ENCODE measurements around the gene TXNRD2. TPM values are rescaled to one million over a fixed set of nuclear protein-coding genes. Genes with fewer than 3 reads are reported as not detected.

The TXNRD2 gene
- total RNA-seq, 1 donor from 2014 or later, result 22.2 TPM

GRCh38 chr22:19972652-19973550 lies 31.3 kb upstream of the TXNRD2 start:
- no peak for DNase-seq (ENCODE audit: low read depth, low spot score)
- peaks cover 21% of the 10 kb centered on the region for H3K4me1 Mint-ChIP-seq
- peak overlapping the region; percentile 31 for H3K4me3 Mint-ChIP-seq
- no peak overlapping the region for H3K27ac Mint-ChIP-seq (ENCODE audit: unreplicated experiment)
- TF ChIP-seq CTCF (conservative IDR thresholded peaks at IDR 0.05), result no peak
- peaks cover 10% of the 10 kb centered on the region for H3K36me3 Mint-ChIP-seq (ENCODE audit: low read depth)
- peaks cover 8% of the 10 kb centered on the region for H3K27me3 Mint-ChIP-seq (ENCODE audit: low read depth)
- H3K9me3 Mint-ChIP-seq, result no peaks in the 10 kb centered on the region

- Mint-ChIP-seq H3K4me3 (peak overlapping the region; percentile 62), H3K4me1 (peaks cover 28% of the 10 kb centered on the region), H3K27me3 (ENCODE audit: low read depth) (peaks cover 8% of the 10 kb centered on the region), H3K9me3 (no peaks in the 10 kb centered on the region), H3K27ac (ENCODE audit: unreplicated experiment) (no peak overlapping the region), H3K36me3 (ENCODE audit: low read depth) (peaks cover 10% of the 10 kb centered on the region)
- TF ChIP-seq CTCF (conservative IDR thresholded peaks at IDR 0.05), result no peak
- no peak for DNase-seq (ENCODE audit: low read depth, low spot score)
Observed at GRCh38 chr22:19972251-19972650, 30.6 kb upstream of the TXNRD2 start.

- DNase-seq (ENCODE audit: low read depth, low spot score), result no peak
- H3K36me3 Mint-ChIP-seq (ENCODE audit: low read depth), result peaks cover 12% of the 10 kb centered on the region
- peaks cover 8% of the 10 kb centered on the region for H3K27me3 Mint-ChIP-seq (ENCODE audit: low read depth)
- no peak overlapping the region for H3K27ac Mint-ChIP-seq (ENCODE audit: unreplicated experiment)
- H3K4me3 Mint-ChIP-seq, result peak overlapping the region; percentile 62
- H3K4me1 Mint-ChIP-seq, result peaks cover 35% of the 10 kb centered on the region
- TF ChIP-seq CTCF (conservative IDR thresholded peaks at IDR 0.05), result no peak
- no peaks in the 10 kb centered on the region for H3K9me3 Mint-ChIP-seq
Observed at GRCh38 chr22:19971276-19972124, 29.9 kb upstream of the TXNRD2 start.

- TF ChIP-seq CTCF (conservative IDR thresholded peaks at IDR 0.05), result peak; percentile 93
- peaks cover 12% of the 10 kb centered on the region for H3K36me3 Mint-ChIP-seq (ENCODE audit: low read depth)
- DNase-seq (ENCODE audit: low read depth, low spot score), result peak; percentile 78
- H3K27ac Mint-ChIP-seq (ENCODE audit: unreplicated experiment), result no peak overlapping the region
- H3K9me3 Mint-ChIP-seq, result no peaks in the 10 kb centered on the region
- peaks cover 8% of the 10 kb centered on the region for H3K27me3 Mint-ChIP-seq (ENCODE audit: low read depth)
- H3K4me3 Mint-ChIP-seq, result peak overlapping the region; percentile 50
- peaks cover 41% of the 10 kb centered on the region for H3K4me1 Mint-ChIP-seq
Observed at GRCh38 chr22:19970479-19971275, 29.1 kb upstream of the TXNRD2 start.

- H3K9me3 Mint-ChIP-seq, result no peaks in the 10 kb centered on the region
- peaks cover 40% of the 10 kb centered on the region for H3K4me1 Mint-ChIP-seq
- DNase-seq (ENCODE audit: low read depth, low spot score), result no peak
Observed at GRCh38 chr22:19970031-19970478, 28.4 kb upstream of the TXNRD2 start.

More at GRCh38 chr22:19970031-19970478, 28.4 kb upstream of the TXNRD2 start:
- Mint-ChIP-seq H3K36me3 (ENCODE audit: low read depth) (peaks cover 12% of the 10 kb centered on the region), H3K4me3 (no peak overlapping the region), H3K27me3 (ENCODE audit: low read depth) (peaks cover 8% of the 10 kb centered on the region), H3K27ac (ENCODE audit: unreplicated experiment) (no peak overlapping the region)
- no peak for TF ChIP-seq CTCF (conservative IDR thresholded peaks at IDR 0.05)
